ENCODE measurements around the gene GREM1.

Gene GREM1

DNA sequence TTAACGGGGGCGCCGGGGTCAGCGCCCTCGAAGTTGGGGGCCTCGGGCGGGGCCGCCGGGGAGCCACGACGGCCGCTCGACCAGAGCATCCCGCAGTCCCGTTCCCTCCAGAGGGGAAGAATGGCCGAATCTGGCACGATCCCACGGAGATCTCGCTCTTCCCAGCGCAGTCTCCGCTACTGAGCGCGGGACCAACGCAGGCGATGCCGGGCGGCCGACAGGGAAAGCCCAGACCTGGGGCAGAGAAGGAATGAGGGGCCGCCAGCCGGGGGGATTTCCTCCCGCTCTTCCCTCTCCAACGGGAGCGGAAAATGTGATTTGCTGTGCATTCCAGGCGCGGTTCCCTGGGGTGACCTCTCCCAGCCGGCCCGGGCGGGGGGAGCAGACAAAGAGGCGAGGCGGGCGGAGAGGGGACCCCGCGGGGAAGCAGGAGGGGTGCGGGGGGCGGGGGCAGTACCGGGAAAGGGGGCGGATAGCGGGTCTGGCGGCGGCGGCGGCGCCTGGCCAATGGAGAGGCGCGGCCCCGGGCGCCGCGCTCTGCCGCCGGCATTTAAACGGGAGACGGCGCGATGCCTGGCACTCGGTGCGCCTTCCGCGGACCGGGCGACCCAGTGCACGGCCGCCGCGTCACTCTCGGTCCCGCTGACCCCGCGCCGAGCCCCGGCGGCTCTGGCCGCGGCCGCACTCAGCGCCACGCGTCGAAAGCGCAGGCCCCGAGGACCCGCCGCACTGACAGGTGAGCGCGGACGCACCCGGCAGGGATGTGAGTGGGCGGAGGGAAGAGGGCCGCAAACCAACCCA lies at the start of gene GREM1:
Gene GREM1, plus strand, starts transcription at position 579 of the 801 bp plus-strand sequence. CDS start 12,687 bp downstream, outside the sequence.
- DNase-seq = peak; percentile 29 to 49

DNA sequence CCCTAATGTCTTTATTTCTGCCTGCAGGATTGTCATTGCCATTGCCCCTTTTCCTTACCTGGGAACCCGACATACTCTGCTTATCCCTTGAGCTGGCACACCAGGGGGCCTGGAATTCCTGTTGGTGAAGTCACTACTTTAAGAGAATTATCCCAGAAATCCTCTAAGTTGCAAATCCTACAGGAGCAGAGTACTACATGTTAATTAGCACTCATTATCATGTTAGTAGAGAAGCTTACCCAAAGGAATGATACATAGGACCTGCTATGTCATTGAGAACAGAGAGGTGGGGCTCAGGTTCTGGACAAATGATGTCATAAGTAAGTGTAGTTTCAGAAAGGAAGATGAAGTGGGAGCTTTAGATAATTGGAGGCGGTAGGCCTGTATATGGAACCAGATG lies 48.9 kb upstream of the GREM1 start:
- DNase-seq = no peak

DNA sequence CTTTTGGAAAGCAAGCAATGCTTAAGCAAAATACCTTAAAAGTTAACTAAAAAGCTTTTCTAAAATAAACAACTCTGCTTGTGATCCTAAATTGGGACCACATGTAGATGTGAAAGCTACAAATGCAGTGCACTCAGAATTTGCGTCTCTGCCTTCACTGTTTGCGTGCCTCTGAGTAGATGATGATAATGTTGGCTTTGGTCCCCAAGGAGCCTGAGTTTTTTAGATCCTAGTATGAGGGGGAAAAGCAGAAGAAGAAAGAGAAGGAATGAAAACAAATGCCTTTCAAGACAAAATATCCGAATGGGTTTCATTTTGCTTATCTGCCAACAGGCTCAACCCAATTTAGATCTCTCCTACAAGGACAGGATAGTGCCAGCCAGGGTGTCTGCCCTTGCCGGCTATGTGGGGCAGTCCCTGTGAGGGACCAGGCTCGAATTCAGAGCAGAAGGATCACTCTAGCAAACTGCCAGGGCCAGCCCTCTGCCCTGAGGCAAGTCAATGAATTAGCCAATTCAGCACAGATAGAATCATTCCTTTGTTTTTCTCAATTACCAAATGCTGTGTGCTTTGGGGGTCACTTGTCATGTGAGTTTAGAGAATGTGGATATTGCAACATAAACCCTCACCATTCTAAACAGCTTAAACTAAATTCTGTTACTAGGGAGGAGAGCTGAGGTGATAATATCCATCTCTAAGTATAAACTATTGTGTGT lies 47.8 kb upstream of the GREM1 start:
- peak; percentile 77 to 87 for DNase-seq

DNA sequence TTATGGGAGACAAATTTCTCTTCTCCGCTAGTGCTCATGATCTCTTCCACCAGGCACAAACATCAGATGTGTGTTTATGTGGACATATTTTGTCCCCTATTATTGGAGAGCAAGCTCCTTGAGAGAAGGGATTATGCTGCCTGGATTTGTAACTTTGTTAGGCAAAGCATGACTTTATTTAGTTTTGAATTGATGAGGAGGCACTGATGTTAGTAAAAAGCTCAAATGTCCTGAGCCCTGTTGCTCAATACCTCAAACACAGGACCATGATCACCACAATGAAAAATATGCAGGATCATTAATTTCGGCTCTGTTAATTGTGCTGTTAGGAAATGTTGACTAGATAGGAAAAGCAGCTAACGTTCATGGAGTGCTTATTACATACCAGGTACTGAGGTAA lies 47.2 kb upstream of the GREM1 start:
- DNase-seq = no peak

DNA sequence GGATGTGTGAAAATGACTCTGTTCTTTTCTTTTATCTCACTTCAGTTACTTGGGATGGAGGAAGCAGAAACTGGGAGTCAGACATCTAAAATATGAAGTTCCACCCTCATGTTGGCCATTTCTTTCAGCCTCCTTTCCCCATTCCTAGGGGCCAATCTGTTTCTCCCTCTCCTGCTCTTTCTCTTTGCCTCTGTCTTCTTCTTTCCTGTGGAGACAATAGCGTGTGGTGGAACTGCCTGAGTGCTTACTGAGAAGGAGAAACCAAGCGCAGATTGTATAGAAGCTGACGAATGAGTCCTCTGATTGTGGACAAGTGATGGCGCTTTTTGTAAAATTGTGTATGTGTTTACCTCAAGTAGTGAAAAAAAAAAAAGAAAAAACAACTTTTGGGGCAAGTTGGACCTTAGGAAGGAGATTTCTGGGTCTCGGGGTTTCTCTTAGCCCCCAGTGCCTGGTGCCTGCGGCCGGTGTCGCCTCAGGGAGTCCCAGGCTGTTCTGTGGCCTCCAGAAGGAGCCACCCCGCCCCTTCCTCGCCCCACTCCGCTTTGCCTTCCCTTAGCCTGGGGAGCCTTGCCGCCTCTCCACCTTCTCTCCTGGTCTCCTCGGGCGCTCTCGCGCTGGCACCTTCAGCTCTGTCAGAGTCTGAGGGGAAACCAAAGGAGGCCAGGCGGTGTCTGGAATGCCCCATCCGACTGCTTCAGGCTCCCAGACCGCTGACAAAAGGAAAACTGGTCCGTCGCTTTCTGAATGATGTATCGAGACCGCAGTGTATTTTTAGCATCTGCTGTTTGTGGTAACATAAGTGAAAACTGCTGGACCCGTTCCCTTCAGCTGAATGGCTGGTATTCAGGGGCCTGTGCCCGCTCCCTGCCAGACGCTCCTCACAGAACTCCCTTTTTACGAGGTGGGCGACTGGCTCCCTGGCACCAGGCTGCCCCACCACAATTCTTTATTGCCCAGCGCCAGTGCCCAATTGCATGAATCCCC lies 46.2 kb upstream of the GREM1 start:
- DNase-seq = peak; percentile 49 to 64

DNA sequence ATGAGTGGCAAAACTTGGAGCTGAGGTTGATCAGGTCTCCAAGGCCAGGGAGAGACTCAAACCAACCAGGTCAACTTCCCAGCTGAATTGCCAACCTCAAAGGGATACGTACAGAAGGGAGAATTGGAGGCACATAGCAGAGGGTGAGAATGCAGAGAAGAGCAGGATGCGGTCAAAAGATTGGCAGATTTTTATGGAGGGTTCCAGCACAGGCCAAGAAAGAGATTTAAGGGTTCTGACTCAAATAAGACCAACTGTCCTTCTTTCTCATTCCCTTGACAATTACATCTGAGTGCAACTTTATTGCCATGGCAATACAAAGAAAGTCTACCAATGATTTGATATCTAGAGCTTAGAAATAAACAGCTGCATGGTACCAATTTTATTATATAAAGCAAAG lies 43.1 kb upstream of the GREM1 start:
- DNase-seq = no peak

DNA sequence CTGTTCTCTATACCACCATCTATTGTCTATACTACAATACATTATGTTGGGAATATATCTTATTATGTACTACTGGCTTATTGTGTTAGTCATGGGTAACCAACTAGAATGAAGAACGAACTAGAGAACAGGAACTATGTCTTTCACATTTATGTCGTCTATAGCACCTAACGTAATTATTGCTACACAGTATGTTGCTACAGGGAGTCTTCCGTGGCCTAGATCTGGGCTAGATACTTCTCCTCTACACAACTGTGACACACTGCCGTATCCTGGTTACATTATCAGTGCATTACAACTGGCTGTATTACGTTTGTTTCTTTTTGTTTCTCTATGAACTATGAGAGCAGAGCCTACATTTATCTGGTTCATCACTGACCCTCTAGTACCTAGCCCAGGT lies 42.3 kb upstream of the GREM1 start:
- DNase-seq = no peak

DNA sequence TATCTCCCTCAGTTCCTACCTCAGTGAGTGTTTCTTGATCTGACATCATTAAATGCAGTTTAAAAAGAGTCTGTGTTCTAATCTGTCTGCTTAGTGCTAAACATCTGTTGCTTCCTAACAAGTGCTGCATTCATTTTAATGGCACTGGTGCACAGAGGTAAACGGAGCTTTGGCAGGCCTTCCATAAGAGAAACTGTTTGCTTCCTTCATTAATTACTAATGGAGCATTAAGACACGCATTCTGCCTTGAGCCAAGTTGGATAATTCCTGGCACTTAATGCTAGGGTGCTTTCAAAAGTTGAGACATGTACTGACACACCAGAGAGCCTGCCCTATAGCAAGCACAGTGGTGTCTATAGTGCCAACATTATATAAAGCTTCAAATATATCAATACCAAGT lies 41.6 kb upstream of the GREM1 start:
- DNase-seq = no peak

DNA sequence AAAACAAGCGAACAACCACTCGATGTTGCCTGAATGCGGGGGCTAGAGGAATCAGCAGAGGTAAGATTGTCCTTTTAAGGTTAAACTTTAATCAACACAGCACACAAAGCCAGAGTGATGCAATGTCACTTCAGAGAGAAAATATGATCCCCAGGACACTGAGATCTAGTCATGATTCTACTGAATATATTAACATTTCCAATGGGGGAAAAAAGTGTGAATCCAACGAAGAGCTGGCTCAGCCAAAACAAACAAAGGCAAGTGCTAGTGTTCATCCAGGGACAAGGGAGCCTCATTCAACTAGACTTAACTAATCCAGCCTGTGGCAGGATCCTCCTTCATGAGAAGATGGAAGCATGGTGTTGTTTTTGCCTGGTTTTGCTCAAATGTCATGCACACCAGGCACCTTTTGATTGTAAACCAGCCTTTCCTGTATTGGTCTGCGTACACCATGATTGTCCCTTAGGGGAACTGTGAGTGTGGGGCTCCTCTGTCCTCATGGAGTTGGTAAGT lies 40.5 kb upstream of the GREM1 start:
- DNase-seq = no peak

DNA sequence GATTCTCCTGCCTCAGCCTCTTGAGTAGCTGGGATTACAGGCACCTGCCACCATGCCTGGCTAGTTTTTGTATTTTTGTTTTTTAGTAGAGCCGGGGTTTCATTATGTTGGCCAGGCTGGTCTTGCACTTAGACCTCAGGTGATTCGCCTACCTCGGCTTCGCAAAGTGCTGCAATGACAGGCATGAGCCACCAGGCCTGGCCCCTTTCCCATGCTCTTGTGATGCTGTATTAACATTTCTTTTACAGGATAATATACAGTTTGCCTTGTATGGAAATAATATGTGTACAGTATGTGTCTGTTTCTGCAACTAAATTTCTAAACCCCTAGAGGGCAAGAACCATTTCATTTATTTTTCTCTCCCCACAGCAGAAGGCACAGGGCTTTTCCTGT lies 38.5 kb upstream of the GREM1 start:
- DNase-seq = no peak

DNA sequence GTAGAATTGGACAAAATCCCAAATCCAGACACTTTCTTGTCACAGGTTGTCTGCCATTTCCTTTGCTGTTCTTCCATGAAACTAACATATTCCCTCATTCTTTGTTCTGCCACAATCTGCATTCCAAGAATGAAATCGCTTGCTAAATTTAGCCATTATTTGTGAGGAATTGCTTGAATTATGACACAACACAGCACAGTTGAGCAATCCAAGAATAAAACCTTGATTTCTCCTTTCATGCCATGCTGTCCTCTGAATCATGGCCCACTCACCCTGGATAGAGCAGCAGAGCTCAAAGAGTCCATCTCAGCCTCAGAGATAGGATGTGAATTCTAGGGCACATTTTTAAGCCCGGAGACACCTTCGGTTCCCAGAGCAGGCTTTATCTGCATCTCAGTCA lies 35.2 kb upstream of the GREM1 start:
- DNase-seq = no peak

DNA sequence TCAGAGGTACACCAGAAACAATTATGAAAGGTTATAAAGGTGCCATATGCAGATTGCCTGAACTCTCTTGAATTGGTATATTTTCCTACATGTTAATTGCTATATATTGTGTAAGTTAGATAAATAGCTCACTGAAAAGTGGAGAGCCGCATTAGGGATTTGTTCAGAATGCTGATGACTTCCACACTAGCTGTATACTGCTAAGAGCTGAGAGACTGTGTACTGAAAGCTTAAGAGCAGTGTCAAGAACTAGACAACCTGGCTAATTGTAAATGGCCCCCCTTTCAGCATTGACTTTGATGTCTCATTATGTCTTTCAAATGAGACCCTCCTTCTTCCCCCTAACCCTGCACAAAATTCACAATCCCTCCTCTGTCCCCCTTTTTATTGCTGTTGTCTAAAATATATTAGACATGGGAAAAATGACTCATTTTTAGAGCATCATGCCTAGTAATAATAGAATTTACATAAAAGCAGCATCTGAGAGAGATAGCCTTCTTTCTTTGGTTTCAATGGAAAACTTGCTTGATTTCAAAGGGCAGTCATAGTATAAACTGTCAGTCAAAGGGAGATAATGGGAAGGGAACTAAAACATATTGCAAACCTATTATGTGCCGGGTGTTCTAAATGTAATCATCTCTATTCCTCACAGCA lies 34.7 kb upstream of the GREM1 start:
- DNase-seq = no peak

DNA sequence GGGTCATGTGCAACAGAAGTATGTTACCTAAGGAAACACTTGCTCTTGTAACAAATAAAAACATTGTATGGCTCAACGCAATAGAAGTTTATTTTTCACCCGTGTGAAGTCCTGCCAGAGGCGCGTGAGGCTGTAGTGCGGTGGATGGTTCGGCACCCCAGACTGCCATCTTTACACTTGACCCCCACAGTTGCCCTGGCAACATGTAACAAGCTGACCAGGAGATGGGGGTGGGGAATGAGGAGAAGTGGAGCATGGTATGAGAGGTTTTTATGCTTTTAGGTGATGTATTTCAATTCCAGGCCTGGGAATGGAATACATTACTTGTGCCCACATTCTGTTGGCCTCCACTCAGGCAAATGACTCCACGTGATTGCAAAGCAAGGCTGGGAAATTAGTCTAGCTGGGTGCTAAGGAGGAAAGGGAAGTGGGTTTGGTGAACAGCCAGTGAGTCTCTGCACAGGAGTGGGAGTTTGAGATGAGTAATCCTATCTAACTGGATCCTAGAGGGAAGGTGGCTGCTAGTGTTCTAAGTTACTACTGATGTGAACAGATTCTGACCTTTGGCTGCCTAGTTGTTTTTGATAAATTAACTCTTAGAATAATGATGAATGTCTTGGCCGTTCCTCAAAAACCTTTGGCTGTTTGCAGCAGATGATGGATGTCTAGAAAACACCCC lies 33.8 kb upstream of the GREM1 start:
- DNase-seq = no peak

DNA sequence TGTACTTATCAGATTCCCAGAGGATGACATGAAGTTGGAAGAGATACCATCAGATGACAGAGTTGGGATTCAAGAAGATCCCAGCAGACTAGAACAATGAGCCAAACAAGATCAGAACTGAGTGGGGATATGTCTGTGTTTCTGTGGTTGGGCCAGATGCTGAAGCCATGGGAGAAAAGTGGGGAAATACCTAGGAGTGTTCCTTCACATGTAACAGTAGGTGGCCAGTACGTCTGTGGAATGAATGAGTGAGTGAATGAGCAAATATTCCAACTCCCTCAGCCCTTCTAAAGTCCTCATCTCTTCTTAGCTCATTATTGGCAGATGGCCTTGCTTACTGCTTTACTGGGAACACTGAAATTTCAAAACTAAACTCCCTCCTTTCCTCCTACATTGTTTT lies 32.2 kb upstream of the GREM1 start:
- DNase-seq = no peak

DNA sequence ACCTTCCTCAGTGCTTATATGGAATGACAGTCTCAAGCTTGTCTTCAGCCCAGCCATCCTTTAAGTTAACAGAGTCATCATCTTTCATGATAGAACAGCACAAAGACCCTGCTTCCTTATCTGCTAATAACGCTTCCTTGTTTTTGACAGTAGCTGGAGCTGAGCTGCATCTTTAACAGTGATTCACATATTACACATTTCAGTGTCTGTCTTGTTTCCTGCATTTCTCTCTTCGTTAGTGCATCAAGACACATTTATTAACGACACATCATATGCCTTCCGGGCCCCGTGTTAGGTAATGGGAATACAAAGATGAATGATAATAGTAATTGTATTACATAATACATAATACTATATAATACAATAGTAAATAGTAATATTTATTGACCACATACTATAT lies 30.2 kb upstream of the GREM1 start:
- no peak for DNase-seq

DNA sequence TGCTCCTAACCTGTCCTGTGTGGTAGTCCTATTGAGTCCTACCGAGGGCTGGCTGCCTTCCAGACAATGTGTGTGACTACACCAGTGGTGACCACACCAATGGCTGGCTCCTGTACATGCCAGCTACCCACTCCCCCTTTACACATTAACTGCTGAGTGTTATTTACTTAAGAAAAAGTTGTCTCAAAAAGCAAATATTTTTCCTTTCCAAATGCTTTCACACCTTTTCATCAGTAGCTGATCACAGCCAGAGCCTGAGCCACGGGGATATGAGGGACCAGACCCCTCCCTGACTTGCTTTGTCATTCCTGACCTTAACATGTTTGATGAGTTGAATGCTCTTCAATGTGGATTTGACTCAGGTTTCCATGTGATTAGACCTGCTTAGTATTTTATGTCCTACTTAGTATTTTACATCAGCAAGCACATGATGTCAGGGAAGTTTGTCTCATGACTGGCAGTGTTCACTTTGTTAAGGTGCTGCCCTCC lies 29.6 kb upstream of the GREM1 start:
- no peak for DNase-seq

DNA sequence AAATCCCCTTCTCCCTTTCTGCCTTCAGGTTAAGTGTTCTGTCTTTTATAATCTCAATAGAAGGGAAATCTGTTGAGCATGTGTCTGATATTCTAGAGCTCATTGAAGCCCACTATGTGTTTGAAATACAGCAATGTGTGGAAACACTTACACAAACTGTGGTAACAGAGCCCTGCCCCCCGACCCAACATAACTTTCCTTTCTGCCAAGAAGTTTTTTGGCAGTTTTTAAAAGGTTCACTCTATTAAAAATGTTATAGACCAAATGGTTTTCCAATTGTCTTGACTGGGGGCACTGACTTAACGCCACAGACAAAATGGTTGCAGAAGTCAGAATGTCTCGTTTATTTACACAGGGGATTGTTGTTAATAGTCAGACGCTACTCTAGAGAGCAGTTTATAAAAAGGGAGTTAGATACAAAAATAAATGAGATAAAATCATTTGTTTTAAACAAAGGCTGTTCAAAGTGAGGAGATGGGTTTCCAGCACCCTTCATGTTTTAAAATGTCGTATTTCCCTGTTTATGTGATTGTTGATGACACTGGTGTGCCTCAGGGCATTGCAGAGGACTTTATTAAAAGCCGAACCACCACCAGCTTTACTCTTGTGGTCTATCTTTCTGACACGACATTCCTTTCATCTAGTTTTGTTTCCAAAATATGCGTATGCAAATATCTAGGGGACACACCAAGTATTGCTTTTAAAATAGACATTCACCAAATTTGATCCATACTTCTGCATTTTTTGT lies 26.7 kb upstream of the GREM1 start:
- no peak for DNase-seq

DNA sequence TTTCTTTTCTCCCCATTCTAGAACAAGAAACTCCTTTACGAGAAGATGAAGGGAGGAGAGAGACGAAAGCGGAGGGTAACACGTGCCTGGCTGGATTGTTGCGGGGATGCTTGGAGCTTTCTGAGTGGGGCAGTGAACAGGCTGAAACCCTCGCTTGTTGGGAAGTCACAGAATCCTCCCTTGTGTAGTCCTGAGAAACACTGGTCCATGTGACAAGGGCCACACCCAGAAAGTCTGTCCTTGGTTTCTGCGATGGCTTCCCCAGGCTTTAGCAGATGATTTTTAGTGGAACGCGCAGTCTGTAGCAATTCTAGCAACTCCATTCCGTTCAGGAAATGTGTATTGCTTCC lies 26.1 kb upstream of the GREM1 start:
- no peak for DNase-seq

DNA sequence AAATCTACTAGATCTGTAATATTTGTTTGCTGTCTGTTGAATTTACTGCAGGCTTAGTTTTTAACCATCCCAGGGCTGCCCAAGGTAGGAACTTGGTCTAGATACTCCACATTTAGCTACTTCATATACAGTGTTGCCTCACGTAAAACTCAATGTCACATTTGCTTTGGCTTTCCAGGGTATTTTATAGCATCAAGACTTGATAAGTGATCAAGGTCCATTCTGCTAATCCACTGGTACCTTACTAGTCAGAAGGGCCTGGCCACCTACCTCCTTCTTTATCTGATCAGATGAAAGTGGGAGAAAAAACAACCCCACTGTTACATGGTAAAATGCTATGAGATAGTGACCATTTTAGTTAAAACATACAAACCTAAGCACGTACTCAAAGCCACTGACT lies 25.5 kb upstream of the GREM1 start:
- no peak for DNase-seq

DNA sequence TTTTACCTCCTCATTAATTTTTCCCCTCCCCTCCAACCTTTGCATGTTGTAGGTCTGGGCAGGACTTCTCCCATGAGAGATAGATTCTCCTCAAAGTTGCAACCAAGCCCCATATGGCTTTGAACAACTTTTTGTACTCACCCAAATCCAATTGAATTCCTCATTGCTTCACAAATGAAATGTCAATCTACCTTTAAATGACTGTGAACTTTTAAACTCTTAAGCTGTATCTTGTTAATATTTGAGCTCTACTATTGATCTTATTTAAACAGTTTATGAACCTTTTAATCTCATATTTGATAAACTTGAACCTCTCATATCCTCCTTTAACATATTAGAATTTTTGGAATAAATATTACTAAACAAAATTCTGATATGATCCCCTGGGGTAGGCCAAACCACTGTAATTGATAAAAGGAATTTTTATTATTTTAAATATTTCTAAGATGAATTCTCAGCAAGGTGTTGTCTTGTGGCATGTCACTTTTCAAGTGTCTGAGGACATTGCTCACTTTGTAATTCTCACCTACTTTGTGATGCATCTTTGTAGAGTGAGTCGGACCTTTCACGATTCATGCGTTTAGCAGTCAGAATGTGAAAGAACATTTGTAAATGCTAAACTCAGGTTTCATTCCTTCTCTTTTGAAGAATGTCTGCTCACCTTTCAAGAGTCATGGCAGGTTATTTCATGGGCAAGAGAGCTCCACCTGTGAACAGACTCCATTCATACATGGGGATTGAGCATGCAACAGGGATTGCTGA lies 23.4 kb upstream of the GREM1 start:
- no peak for DNase-seq

All from hippocampal formation (tissue), 2 donors.